GM19043 (cell line): ENCODE measurements around the gene CD58.
"Not testable (repeated sequence)": the region's sequence is repeated elsewhere in the genome, so short reads cannot be mapped to it uniquely, and the experiment has no call there.

Experiments
- ATAC-seq: cut with Tn5 transposase; IDR thresholded peaks from one replicate; pipeline ENCODE4 v1.9.1; 2021; ENCODE audit warnings: low read depth; ENCODE audit not compliant: unreplicated experiment

CD58 gene

DNA sequence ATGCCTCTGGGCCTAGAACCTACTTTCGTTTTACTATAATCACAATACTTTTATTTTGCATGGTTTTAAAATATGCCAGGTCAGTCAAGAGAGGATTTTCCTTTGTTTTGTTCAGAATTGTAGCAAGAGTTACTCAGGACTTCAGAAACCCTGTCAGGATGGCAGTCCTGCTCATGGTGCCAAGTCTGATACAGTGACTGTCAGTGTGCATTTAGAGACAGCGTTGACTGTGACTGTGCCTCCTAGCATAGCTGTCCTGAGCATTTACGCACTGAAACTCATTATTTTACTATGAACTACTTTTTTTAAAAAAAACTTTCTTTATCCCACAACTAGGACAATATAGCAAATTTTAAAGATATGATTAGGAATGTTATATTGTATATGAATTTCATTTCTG is 23.2 kb upstream of the CD58 start:
- not testable (repeated sequence) for ATAC-seq

DNA sequence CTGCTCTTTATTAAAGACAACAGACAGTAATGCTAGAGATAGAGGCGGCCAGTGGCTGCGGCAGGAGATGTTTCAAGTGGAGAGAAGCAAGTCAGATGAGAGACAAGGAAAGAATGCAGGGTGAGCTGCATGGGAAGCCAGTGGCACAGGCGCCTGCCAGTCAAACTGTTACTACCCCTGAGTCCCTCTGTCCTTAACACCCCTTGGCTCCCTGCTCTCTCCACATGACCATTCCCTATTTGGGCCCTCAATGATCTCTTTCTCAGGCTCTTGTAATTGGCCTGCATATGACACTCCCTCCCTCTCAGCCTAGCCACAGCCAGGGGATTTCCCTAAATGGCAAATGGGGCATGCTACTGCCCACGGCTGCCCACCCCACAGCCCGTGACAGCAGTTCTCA is 22.6 kb upstream of the CD58 start:
- not testable (repeated sequence) for ATAC-seq

DNA sequence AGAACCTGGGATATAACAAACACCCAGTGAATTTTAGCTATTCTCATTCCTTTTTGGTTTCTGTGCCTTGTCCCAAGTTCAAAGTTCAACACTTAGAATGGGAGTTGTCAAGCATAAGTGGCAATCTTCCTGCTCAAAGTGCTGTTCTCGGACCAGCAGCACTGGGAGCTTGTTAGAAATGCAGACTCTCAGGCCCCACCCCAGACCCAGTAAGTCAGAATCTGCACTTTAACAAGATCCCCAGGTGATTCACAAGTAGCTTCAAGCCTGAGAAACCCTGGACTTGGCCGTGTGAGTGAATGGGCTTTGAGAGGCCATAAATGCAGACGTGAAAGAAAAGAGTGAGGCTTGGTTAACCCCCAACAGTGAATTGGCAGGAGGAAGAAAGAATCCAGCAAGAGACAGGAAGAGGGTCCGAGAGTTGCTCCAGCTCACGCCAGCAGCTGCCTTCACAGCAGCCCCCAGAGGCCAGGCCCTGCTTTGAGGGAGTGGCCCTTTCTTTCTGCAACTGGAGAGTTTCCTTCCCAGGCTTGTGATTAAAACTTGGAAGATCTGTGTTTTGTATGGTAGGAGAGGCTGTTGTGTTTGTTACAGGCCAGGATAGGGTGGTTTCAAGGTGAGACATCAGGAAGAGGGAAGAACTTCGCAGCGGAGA is 21.3 kb upstream of the CD58 start:
- ATAC-seq = not testable (repeated sequence)

GRCh38 chr1:116591006-116591950 is 20.5 kb upstream of the CD58 start:
- ATAC-seq = not testable (repeated sequence)

DNA sequence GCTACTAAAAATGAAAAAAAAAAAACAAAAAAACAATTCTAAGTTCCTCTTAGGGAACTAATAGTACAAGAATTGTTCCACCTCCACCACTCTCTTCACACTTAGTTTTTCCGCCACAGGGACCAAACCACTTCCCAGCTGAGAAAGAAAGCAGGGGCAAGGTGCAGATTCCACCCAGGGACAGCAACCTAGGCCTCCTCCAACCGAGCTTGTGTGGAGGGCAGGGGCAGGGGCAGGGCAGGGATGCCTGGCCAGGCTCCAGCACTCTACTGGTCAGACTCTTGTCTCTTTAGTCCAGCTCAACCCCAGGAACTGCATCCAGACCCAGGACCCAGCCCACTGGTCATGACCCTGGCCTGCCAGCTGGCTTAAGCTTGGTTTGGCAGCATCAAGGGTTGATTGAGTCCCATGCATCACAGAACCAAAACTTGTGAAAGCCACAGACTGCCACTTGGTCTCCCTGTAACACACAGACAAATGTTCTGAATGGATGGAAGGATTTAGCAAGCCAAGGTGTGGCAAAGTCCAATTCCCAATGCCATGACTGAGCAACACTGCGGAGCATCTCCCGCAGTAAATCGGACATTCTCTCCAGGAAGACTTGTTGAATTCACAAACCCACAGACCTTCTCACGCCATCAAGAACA is 19.7 kb upstream of the CD58 start:
- not testable (repeated sequence) for ATAC-seq

GRCh38 chr1:116589101-116589735 is 18.4 kb upstream of the CD58 start:
- not testable (repeated sequence) for ATAC-seq

GRCh38 chr1:116587501-116588227 is 16.8 kb upstream of the CD58 start:
- no peak for ATAC-seq

- ATAC-seq = peak; percentile 37
These were observed 15.9 kb upstream of the CD58 start for GRCh38 chr1:116586741-116587143.

DNA sequence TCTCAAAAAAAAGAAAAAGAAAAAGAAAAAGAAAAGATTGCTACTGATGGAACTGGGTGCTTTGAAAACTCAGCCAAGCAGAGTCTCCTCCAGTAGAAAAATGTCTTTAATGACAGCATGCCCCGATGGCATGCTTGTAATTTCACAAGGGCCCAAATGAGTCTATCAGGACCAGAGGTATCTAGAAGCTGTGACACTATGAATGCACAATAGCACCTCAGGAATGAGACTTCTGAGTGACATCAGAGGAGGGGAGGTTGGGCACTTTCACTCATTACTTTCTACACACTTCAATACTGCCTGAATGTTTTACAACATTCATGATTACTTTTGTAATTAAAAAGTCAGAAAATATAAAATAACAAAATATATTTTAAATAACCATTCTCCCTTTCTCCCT is 15.1 kb upstream of the CD58 start:
- no peak for ATAC-seq

- ATAC-seq = no peak
These were observed 10.6 kb upstream of the CD58 start for GRCh38 chr1:116581323-116581885.

DNA sequence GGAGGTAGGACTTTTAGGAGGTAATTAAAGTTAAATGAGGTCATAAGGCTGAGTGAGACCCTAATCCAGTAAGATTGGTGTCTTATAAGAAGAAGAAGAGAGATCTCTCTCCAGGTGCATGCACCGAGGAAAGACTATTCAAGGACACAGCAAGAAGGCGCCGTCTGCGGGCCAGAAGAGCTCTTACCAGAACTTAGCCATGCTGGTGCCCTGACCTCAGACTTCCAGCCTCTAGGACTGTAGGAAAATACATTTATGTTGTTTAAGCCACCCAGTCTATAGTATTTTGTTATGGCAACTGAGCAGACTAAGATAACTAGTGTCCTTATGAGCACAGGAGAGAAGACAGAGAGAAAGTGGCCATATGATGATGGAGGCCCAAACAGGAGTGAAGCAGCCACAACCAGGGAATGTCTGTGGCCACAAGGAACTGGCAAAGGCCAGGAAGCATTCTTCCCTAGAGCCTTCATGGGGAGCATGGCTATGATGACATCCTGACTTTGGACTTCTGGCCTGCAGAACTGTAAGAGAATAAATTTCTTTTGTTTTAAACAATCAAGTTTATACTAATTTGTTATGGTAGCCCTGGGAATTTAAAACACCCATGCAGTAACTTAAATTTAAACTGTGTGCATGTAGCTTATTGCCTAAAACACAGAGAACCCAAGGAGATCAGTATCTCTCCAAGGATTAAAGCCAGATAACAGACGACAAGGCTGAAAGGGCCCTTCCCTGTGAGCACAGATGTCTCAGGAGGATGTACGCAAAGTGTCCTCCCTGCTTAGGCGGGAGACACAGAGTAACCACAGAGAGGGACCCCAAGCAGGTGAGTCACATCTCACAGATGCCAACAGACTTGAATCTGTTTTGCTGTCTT is 9.9 kb upstream of the CD58 start:
- no peak for ATAC-seq

DNA sequence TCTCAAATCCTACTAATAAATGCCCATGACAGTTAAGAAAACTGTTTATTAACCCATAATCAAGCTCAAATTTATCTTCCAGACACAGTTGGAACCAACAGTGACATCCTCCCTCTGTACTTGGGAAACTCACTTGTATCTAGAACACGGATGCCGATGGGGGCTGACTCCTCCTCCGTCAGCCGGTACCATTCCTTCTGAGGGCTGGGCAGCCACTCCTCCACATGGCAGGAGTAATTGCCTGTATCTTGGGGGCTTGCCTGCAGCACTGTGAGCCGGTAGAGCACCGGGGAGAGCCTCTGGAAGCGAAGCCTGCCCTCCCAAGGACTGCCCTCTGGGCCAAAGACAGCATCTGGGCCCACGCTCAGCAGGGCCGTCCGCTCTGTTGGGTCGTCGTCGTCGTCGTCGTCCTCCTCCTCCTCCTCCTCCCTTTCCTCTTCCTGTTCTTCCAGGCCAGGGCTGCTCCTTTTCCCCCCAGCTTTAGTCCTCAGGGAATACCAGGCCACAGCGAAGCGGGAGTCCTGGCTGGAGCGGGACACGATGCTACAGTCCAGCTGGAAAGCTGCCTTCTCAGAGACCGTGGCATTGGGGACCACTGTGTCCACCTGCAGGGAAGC is 8.5 kb upstream of the CD58 start:
- no peak for ATAC-seq

- ATAC-seq = no peak
These were observed 7.8 kb upstream of the CD58 start for GRCh38 chr1:116578581-116578980.

- ATAC-seq = no peak
These were observed 7.0 kb upstream of the CD58 start for GRCh38 chr1:116577759-116578314.

GRCh38 chr1:116574581-116575291 is 3.9 kb upstream of the CD58 start:
- ATAC-seq = no peak

DNA sequence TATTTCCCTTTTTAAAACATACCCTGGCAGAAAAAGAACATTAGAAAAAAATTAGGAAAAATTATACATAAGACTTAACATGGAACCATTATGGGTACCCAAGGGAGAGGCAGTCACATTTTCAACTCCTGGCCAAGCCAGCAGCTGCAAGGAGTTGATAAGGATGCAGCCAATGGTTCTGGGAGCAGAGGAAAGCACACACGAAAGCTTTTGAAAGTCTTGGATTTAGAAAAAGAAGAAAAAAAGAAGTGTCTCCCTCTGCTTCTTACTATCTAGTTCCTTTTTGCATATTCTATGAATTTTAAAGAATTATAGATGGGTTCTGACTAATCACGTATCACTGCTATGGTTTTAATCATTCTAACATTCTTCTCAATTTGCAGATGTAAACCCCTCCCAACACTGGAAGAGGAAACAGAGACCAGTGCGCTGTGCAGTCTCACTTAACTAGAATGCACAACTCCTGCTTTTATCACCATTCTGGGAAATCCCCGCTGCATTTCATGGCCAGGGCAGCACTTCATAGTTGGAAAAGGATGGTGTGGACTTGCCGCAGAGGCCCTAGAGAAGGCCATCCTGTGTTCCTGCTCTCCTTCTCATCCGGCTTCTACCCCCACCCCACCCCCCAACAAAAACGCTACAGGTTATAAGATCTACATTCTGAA is 2.7 kb upstream of the CD58 start:
- ATAC-seq = no peak
